Activated CD8-positive, alpha-beta memory T cell treated with anti-CD3 and anti-CD28 coated beads for 24 hours (primary cell): ENCODE results near the gene COQ2.
"Not testable (repeated sequence)": the region's sequence is repeated elsewhere in the genome, so short reads cannot be mapped to it uniquely, and the experiment has no call there.

Experiments
- DNase-seq: peaks from one replicate; pipeline ENCODE4 v3.0.0-alpha.2; 2020

The COQ2 gene

DNA sequence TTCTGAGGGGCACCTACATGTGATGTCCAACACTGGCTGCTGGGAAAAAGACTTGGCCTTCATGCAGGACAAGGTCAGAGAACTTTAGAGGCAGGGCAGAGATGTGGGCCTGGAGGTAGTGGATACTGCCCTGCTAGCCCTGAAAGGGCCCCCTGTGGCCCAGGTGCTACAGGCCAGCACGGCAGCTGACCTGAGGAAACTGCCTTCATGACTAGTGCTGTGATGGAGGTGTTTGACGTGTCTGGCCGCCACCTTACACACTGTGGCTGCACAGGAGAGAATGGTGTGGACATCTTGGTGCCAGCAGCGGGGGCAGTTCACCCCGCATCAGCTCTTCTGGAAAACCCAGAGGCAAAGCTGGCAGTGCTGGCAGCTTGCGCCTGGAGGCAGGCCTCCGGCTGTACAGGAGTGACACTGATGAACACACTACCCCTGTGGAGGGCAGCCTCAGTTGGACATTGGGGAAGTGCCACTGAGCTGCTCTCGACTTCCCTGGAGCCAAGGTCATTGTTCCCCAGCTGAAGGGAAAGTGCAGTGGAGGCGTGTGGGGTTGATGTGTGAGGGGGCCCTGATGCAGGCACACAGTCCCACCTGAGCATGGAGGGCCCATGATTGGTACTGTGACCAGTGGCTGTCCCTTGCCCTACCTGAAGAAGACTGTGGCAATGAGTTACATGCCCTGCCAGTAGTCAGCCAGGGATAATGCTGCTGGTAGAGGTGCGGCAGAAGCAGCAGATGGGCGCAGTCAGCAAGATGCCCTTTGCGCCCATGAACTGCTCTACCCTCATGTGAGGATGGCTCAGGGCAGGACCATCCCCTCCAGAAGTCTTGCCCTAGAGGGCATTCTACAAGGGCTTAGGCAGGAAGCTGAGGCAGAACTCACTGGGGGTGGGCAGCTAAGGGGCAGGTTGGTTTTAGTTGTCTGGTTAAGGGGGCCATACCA lies 36.9 kb downstream of the COQ2 start:
- DNase-seq: no peak

DNA sequence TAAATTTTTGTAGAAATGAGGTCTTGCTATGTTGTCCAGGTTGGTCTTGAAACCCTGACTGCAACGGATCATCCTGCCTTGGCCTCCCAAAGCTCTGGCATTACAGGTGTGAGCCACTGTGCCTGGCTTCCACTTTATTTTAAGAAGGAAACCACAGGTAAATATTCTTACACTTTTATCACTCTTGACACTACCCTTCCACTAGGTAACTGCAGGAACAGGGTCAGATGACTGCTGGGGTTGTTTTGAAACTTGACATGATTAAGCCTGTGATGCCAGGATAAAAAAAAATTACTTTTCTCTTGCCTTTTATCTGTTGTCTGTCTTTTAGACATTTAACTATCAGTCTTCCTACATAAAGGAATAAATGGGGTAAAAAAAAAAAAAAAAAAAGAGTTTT lies 43.5 kb downstream of the COQ2 start:
- no peak for DNase-seq

DNA sequence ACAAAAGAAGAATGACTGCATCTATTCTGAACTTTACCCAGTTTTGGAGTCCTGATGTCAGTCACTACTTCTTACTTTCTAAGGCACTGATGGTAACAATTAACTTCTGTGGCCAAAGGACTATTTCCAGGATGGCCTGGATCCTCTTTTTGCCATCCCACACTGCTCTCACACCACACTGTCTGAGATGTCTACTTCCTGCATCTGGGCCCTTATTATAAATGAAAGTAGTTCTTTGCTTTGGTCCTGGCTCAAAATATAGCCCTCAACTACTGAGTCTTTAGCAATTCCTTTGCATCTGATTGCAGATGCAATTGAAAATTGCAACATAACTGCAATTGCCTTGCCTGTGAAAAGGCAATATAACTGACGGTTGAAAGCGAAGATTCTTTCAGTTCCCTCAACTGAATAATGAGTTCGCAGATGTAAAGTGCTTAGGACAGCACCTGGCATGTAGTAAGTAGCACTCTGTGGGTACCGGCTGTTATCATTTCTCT lies 44.2 kb downstream of the COQ2 start:
- DNase-seq: no peak

DNA sequence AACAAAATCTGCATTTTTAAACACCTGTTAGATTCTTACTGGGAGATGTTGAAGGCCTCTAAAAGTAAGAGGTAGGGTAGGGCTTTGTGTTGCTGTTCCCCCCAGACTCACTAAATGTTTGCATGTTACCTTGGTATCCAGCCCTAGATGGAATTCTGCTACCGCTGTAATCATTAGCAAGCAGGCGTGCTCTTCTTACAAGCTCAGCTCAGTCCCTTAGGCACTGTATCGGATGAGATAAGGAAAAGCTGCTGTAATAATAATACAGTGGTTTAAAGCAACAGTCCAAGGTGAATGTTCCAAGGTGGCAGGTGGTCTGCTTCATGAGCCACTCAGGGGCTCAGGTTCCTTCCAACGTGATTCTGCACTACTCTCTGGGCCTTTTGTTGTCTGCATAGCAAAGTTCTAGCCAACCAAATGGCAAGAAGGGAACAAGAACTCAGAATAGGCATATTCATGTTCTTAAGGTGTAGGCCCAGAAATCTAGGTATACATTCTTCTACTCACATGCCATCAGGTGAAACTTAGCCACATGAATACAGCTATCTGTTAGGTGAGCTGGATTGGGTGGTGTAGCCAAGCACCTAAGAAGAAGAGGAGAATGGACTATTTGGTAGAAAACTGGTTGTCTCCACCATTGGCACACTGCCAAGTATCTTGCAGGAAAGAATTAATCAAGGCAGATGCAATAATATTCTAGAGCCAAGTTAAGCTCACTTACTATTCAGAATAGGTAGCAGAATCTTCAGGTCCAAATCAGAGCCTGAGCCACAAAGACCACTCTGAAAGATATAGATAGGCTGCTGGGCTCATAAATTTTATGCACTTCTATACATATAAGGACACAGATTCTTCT lies 46.0 kb downstream of the COQ2 start:
- no peak for DNase-seq

DNA sequence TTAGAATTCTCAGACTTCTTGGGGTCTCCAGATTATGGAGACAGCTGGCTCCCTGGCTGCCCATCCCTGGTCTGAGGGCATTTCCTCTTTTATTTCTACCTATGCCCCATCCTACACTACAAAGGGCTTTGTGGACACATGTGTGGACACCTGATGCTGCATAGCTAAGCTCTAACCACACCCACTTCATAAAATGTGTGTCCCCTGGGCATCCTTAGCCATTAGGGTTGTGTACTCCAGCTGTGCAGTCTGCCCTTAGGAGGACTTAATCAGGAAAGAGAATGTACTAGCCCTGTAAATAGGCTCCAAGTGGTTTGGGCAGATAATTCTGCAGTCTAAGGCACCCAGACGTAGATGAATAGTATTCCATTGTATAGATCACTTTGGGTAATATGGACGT lies 47.0 kb downstream of the COQ2 start:
- no peak for DNase-seq

DNA sequence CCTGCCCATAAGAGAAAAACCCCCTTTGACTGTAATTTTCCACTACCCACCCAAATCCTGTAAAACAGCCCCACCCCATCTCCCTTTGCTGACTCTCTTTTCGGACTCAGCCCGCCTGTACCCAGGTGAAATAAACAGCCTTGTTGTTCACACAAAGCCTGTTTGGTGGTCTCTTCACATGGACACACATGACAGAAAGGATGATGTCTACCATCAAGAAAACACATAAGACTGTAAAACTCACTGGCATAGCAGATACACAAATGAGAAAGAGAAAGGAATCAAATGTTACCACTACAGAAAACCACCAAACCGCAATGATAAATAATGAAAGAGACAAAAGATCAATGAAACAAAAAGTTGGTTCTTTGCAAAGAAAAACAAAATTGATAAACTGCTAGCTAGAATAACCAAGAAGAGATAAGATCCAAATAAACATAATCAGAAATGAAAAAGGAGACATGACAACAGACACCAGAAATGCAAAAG lies 48.9 kb downstream of the COQ2 start:
- DNase-seq: not testable (repeated sequence)

DNA sequence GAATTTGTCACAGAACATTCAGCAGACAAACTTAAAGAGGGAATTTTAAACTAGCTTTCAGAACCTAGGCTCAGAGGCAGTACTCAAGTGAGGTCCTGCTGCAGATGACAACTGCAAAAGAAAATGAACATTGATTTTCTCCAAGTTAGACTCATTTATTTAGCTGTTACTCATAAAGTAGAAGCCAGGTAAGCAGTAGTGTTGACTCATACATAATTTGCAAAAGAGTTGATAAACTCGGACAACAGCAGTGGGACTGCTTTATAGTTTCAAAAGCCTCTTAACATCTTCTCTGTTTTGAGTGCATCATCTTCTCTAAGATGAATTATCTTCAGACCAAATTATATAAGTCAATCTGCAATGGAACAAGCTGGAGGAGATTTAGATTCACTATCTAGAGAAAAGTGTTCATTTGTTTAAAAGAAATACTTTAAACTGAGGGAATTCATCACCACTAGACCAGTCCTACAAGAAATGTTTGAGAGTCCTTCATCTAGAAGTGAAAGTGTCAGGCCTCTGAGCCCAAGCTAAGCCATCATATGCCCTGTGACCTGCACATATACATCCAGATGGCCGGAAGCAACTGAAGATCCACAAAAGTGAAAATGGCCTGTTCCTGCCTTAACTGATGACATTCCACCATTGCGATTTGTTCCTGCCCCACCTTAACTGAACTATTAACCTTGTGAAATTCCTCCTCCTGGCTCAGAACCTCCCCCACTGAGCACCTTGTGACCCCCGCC lies 49.5 kb downstream of the COQ2 start:
- no peak for DNase-seq

DNA sequence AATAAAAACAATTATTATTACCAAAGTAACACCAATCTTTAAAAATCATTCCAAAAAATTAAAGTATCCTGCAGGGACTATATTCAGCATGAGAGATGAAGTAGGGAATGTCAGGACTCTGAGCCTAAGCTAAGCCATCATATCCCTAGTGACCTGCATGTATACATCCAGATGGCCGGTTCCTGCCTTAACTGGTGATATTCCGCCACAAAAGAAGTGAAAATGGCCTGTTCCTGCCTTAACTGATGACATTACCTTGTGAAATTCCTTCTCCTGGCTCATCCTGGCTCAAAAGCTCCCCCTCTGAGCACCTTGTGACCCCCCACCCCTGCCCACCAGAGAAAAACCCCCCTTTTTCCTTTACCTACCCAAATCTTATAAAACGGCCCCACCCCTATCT lies 50.2 kb downstream of the COQ2 start:
- DNase-seq: not testable (repeated sequence)

DNA sequence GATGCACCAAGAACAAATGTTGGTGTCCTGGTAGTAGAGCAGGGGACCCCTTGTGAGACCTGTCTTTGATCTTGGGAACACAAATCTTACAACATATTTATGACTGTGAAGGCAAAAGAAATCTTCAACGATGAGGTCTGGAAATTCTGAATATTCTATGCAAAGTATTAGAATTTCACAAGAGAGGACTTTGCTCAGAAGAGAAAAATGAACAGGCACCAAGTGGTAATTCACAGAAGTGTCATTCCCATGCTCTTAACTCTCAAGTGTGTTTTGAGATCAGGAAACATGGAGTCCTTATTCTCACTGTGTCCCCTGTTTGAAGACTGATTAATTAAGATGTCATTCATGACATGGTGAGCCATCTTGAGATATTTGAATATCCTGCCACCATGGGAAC lies 52.5 kb downstream of the COQ2 start:
- no peak for DNase-seq

DNA sequence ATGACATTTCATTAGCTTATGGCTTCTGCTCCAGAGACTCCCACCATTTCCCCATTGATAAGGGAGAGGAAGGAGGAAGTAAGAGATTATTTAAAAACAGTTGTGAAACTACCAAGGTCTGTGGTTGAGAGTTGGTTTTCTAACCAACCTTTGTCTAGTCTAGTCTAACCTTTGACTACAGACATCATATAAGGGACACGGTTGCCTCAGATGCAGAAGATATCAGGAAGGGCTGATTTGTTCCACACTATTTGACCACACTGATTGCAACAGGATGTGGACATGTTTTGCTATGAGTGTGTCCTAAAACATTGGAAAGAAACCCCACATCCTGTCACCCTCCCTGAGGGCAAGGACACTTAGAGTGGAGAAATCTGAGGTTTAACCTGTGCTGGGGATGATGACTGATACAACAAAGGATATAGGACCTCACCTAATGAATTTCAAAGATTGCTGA lies 53.0 kb downstream of the COQ2 start:
- no peak for DNase-seq

DNA sequence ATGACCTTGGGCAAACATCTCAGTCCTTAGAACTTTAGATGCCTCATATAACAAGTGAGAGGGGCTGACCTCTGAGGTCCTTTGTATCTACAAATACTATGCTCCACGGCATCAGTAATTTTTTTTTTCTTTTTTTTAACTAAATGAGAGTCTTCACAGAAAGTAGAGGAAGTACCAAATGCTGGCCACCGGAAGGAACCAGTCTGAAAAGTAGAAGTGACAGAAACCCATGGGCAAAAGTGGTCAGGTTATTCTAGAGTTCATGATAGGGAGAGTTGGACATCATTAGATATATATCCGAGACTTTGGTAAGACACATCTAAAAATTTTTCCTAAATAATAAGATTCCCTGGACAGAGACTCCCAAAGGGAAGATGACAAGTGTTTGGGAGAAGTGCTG lies 53.7 kb downstream of the COQ2 start:
- DNase-seq: no peak

DNA sequence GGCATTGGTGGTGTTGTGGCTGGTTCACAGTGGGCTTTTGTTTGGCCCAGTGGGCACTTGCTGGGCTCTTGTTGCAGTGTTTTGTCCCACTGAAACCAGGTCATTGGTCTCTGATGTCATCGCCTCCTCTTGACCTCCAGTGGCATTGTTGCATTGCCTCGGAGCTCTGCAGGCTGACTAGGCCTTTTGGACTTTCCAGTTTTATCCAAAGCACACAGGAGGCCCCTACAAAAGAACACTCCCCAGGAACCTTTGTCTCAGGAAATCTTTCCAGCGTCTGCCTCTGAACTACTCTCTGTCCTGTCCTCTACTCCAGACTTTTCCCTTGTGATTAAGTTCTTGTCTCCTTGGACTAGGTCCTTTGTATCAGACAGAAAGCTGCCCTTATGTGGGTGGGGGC lies 54.8 kb downstream of the COQ2 start:
- DNase-seq: no peak

DNA sequence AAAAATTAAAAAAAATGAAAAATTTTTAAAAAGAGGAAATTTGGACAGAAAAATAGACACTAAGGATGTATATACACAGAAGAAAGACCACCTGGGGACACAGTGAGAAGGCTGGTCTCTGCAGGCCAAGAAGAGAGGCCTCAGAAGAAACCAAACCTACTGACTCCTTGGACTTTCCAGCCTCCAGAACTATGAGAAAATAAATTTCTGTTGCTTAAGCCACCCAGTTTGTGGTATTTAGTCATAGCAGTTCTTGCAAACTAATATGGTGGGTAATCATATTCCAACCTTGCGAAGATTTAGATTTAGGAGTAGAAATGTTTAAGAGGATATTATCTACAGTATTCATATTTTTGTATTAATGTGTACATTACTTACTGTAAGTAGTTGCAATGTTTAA lies 56.4 kb downstream of the COQ2 start:
- DNase-seq: no peak

DNA sequence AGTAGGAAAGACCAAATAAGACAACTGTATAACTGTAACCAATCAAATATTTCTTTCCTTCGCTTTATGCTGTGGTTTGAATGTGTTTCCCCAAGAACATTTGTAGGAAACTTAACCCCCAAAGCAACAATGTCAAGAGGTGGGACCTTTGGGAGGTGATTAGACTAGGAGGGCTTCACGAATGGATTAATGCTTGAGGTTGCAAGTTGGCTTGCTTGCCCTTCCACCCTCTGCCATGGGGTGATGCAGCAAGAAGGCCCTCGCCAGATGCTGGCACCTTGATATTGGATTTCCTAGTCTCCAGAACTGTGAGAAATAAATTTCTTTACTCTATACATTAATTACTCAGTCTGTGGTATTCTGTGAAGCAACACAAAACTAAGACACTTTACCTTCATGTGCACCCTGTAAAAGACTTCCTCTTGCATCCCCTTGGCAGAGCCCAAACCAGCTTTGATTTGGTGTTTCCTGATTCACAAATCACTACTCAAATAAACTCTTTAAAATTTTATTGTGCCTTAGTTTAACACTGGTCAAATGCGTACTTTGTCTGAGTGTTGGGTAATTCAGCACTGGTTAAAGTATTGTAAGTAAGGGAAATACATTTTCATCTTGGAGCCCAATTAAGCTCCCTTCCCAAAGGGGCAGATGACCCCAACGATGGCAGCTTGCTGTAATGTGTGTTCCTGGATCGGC lies 59.9 kb downstream of the COQ2 start:
- no peak for DNase-seq

DNA sequence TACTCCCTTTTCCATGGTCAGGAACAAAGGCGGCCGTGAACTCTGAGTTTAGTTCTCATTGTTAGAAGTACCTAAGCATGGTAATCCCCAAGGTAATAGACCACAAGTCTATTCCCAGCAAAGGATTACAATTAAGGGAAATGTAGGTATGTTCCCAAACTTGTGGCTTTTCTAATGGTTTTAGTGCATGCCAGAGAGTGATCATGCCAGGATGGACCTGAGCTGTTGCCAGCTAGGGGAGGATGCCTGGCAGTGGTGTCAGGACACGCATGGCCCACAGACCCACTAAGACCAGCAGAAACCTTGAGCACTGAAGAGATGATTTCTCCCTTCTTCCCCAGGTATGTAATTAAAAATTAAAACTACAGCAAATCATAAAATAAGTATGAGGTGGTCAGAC lies 60.8 kb downstream of the COQ2 start:
- DNase-seq: no peak

DNA sequence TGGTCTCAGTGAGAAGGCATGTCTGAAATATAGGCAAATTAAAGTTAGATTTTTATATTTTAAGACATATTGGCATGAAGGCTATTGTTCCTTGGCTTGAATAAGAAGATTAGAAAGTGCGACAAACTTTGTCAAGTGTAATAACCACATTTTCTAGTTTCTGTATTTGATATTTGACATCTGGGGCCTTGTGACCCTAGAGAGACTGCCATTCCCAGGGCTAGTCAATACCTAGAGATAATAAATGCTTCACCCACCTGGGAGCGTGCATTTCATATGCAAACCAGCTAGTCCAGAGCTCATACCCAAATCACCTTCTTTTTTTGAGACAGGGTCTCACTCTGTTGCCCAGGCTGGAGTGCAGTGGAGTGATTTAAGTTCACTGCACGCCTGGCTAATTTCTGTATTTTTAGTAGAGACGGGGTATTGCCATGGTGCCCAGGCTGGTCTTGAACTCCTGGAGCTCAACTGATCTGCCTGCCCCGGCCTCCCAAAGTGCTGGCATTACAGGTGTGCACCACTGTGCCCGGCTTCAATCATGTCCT lies 62.6 kb downstream of the COQ2 start:
- no peak for DNase-seq

DNA sequence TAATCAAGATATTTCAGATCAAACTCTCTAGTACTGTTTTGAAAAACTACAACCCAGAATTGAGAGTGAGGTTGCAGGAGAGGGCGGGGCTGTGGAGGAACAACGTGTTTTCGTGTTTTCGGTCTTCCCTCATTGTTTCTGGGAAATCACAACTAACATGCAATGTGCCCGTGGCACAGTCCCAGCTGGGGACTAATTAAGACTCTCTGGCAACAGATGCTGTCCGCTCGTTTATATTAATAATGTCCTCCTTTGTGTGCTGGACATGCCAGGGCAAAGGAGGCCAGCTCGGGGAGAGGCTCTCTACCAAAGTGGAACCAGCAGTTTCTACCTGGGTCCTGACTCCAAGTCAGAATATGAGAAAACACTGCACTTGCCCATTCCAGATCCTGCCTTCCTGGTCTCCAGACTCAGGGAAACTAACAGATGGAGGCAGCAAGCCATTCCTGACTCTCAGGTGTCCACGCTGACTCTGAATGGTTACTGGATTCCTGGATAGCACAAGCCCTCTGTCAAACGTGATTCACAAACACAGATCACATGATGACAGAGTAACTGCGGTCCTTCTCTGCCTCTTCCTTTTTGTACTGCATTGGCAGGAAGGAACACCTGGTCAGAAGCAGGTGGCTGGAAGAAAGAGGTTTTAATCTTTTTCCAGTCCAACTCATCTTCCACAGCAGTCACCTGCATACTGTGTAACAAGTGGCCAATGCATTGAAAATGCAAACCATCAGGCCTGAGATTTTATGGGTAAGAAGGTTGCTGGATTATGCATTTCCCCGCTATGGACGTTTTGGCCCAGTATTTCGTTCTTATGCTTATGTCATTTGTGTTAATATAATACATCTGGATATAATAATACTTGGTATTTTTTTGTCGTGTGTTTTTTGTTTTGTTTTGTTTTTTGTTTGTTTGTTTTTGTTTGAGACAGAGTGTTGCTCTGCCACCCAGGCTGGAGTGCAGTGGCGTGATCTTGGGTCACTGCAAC lies 65.0 kb downstream of the COQ2 start:
- DNase-seq: peak; percentile 82

DNA sequence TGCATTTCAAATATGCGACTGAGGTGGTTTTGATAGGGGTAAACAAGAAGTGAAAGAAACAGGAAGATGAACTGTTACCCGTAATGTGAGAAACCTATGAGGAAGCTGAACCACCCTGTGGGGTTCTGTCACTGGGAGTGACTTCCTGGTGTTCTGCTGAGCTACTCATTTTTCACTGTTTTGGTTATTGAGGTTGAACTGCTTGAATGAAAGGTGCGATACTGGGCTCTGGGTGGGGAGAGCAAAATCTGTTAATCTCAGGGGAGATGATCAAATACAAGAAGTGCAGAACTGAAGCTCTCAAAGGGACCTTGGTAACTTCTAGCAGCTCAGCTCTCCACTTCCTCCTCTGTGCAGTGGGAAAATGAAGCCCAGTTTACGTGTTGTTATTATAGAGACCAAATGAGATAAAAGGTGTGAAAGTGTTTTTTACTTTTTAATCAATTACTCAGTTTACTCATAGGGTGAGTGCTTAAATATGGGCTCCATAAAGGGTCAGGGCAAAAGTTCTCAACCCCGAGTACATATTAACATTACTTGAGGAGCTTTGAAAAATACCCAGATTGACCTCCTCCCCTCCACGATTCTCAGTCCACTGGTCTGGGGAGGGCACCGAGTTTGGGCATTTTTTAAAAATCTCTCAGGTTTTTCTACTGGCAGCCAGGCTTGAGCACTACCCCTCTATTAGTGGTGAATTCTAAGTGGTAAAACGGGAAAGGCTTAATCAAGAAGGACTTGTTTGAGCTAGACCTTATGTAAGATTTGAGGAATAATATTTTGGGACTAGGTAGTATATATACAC lies 66.7 kb downstream of the COQ2 start:
- DNase-seq: peak; percentile 69

DNA sequence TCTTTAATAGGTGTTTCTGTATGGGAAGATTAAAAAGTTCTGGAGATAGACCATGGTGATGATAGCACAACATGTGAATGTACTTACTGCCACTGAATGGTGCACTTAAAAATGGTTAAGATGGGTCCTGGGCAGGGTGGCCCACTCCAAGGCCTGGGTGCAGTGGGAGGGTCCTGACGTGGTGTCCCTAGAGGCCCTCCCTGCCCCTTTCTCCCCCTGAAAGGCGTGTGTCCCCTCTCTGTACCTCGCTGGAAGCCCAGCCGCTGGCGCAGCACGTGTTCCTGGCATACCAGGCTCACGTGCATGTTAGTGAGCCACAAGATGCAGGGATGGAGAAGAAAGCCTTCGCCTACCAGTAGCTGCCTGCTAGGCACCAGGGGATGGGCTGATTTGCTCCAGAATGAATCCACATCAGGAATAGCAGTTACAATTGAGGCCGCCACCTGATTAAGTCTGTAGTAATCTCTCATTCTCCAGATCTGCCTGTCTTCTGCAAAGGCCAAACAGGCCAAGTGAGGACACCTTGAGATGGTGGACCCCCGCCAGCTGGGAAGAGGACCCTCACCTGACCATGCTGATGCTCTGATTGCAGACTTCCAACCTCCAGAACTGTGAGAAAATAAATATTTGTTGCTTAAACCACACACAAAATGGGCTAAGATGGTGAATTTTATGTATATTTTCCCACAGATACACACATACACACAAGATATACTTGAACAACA lies 67.5 kb downstream of the COQ2 start:
- DNase-seq: no peak
